GM19467 (cell line): ENCODE data around the gene BRD4.

Source experiments
- ATAC-seq: cut with Tn5 transposase; IDR thresholded peaks from one replicate; pipeline ENCODE4 v1.9.1; 2021; ENCODE audit warnings: mild to moderate bottlenecking, moderate library complexity; ENCODE audit not compliant: unreplicated experiment

Gene BRD4

DNA sequence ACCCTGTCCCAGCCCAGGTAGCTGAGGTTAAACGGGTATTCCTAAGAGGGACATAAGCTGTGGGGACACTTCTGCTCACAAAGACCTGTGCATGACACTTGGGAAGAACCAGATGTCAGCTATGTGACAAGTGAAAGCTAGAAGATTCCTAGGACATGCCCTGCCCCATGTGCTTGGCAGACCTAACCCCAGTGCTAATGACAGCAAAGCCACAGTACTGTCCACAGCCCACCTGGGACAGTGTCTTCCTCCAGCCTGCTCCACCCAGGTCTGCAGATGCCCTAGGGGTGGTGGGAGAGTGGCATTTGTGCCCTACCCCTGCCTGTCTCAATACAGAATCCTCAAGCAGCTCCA, 81.7 kb downstream of the BRD4 start:
- no peak for ATAC-seq

DNA sequence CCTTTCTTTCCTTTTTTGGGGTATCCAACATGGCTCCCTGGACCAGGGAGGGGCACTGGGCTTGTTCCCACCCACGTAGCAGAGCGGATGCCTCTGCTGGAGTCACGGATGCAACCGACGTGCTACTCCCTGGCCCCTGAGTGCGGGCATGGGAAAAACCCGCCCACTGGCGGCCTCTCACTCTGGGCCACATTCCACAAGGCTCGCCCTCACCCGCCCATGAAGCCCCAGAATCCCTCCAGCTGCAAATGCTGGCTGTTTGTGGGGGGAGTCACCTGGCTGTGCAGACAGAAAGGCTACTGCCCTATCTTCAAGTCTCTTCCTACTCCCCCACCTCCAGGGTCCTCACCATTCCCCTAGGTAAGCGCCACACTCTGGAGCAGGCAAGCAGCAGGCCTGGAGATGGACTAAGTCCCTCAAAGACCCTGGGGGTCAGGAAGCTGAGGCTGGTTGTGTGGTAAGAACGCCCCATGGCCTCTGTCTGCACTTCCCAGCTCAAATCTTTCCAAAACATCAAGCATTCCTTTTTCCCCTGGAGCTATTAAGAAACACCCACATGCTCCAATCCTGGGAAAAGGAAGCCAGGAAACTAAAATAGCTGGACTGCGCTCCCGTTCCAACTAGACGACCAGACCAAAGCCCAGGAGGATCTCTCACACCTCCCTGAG, 82.2 kb downstream of the BRD4 start:
- ATAC-seq, result no peak

DNA sequence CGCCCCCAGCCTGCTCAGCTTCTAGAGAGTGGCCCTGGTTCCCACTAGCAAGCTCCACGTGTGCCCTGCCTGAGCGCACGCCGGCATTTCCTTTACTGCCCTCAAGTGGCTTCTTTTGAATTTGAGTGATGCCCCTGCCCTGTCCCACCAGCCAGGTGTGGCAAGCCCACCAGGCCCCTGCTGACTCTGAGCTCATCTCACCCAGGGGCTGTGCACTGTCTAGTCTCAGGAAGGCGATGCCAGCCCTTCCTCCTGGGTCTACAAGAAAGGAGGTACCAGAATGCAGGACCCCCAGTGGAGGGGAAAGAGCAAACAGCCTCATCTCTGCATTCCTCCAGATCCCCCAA, 82.8 kb downstream of the BRD4 start:
- no peak for ATAC-seq

DNA sequence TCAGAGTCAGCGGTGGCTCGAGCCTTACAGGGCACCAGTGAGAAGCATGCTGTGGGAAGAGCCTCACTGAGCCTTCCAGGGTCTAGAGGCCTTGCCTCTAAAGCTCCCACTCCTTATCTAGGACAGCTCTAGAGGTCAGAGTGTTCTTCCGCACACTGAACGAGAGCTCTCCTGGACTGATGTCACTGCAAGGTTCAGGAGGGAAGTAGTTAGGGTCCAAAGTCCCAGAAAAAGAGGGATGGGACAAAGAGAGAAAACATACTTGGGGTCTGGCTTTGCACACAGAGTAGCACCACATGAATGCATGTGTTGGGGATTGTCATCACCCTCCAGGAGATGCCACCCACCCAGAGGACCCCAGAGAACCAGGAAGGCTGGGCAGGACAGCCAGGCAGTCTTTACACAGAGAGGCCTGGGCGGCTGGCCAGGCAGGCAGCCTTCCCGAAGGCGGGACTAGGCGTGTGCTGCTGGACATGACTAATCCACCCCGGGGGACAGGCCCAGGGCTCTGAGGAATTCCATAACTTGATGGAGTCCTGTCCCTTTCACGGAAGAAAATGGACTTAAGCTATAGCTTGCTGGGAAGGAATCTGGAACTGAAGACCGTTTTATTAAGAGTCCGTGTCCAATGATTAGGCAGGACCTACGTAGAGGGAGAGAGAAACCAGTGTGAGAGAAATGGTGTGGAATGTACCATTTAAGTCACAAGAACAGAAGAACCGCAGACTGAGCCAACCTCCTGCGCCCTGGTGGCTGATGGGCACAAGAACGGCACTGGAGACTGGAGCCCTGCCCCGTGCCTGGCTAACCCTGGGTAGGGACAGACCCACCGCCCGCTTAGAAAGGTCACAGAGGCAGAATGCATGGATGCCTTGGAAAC, 83.5 kb downstream of the BRD4 start:
- ATAC-seq, result no peak

DNA sequence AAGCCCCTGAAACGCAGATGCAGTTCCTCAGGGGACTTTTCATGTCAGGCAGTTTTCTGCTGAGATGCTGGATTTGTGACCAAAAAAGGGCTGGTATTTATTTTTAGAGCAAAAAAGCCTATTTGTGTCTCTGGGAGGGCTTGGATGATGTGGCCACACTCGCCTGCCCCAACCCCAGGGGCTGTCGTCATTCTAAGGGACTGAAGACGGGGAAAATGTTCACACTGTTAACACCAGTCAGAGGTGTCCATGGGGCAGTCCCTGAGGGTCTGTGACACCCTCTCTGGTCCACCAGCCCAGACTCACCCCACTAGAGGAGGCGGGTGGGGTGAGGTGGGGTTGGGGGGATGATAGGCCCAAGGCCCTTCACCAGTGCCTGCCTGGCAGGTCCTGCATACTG, 84.2 kb downstream of the BRD4 start:
- no peak for ATAC-seq

DNA sequence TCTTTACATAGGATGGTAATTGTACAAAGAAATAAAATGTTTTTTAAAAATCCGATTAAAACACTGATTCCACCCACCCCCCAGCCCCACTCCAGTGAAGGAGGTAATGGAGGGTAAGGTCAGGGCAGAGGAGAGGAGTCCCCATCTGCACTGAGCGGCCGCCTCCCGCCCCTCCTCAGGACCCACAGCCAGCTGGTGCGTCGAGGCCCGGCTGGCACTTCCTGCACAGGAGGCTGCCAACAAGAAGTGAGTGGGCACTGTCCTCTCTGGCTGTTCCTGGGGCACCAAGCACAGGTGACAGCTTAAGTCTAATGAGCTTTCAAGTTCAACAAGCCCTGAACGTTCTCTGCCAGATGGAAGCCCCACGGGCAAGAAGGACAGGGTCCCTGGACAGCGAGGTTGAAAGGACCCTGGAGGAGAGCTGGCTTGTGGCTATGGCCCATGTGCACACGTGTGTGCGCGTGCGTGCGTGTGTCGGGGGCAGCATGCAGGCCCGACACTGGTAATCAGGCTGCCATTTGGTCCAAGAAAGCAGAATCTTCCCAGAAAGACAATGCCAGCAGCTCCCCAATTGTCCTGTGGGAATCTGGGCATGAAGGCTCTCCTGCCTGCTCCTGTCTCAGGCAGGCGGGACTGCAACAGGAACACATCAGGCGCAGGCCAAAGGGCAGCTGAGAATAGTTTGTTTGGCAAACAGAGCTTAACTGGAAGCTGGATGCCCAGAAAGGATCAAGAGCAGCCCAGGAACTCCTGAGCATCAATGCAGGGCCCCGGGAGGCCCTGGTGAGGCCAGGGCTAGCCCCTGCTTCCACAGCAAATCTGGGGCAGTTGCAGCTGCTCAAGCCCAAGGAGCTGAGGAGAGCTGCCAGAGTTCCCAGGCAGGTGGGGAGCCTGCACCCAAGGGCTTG, 85.0 kb downstream of the BRD4 start:
- no peak for ATAC-seq

DNA sequence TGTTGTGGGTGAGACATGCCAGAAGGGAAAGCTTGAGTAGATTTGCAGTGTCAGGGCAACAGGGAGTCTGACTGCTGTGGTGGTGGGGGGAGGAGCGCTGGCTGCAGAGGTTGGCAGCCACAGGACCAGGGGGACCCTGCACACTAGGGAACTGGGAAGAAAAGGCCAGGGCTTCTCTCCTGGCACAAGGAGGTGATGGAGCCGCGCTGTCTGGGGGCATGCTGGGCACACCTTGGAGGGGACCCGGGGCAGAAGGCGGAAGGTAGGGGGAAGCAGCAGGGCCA, 86.2 kb downstream of the BRD4 start:
- ATAC-seq, result no peak

DNA sequence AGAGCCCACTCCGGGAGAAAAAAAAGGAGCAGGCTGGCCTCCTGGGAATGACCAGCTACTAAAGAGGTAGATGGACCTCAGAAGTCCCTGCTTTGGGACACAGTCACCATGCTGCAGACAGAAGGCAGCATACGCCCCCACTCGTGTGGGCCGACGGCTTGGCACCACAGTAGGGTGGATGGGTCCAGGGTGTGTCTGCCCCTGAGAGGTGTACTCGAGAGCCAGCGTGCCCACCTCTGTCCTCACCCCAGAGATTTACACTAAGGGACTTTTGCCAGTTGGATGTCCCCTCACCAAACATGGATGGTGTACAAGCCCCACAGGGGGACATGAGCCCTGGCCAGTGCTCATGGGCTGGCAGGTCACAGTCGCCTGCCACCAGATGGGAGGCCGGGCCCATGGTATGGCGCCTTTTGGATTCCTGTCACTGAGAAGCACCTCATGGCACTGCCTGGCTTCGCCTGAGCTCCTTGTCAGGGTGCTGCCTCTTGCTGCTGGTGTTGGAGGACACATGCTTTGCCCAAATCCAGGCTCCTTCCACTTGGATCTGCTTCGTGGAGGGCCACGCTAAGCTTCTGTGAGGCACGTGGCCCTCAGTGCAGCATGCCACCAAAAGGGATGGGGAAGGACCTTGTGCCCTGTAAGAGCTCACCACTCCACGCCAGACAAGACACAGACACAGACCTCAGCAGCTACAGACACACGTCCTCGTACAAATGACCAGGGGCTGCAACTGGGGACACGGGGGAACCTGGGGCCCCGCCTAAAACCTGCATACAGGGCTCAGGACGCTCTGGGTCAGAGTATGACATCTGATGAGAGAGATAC, 86.8 kb downstream of the BRD4 start:
- ATAC-seq, result no peak

DNA sequence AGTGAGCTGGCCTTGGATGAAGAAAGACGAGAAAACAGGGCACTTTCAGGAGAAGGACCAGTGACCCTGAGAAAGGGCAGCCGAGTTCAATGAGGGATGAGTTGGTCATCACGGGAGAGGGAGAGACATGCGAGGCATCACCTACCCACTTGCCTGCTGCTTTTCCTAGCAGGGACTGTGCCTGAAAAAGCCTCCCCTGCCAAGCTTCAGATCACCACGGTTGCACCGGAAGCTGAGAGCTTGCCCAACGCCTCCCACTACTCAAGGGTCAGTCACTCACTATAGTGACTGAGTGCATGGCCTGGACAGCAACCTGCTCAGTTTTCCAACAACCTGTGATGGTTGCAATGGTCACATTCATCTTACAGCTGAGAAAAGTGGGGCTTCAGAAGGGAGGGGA, 87.5 kb downstream of the BRD4 start:
- ATAC-seq, result no peak

DNA sequence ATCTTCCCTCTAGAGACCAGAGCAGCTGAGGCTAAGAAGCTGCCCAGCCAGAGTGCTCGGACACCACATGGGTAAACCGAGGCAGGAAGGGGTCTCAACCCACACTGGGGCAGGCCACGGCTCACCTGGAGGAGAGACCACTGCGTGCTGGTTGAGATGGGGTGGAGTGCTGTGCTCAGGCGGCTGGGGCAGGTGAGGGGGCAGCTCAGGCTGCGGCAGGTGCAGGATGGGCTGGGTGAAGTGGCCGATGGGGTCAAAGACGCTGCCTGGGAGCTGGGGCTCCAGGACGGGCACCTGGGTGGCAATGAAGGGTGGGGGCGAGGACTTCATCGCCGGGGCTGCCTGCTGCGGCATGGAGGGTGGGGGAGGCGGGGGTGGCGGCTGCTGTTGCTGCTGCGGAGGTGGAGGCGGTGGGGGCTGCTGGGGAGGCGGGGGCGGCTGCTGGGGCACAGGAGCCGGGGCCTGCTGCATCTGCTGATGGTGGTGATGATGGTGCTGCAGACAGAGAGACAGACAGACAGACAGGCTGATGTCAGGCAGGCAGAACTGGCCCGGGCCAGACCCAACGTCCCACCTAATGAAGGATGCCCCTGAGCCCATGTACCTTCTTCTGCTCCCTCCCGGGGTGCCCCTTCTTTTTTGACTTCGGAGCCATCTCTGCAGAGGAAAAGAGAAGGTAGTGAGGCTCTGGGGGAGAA, 88.1 kb downstream of the BRD4 start:
- no peak for ATAC-seq

DNA sequence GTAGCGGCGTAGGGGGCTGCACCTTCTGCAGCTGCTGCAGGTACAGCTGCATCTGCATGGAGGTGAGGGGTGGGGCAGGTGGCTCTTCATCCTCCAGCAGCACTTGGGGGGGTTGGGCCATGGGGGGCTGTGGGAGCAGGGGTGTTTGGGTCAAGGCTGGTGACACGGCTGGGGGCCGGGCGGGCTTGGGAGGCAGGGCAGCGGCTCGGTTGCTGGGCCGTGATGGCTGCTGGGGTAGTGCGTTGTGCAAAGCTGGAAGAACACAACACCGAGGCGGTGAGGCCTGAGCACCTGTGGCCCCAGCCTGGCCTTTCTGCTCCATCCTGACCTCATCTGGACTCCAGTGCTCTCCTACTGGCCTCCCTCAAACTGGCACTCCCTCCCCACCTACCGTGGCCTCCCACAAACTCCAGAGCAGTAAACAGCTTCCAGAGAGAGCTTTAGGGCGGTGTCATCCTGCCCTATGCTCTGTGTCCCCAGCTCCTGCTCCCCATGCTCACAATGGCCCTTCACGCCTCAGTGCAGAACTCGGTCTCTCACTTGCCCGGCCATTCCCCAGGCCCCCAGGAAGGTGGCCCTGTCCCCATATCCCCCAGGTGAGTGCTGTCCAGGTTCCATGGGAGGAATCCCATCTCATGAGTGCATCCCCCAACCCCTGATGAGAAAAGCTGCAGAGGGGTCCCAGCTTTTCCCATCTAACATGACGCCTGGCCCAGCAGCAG, 88.9 kb downstream of the BRD4 start:
- no peak for ATAC-seq

DNA sequence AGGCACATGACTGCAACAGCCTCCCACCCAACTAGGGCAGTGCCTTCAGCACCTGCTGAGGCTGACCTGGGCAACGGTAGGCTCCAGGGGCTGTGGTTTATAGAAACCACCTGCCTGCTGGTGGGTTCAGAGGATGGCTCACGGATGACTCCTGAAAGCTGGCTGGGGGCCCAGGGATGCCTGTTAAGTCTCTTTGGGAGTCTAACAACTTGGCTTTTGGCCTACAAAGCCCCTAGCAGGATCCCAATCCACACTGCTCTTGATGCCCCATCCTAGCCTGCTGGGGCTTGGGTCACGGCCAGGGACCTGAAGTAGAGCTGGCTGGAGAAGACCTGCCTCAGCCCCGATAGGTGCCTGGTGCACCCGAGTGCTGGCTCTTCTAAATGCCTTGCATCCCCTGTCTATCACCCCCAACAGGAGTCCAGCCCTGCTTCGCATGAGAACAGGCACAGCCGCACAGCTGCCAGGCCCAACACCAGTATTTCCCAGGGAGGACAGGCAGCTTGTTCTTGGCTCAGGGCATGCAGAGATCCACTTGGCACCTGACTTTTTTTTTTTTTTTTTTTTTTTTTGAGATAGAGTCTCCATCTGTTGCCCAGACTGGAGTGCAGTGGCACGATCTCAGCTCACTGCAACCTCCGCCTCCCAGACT, 91.0 kb downstream of the BRD4 start:
- ATAC-seq, result no peak

DNA sequence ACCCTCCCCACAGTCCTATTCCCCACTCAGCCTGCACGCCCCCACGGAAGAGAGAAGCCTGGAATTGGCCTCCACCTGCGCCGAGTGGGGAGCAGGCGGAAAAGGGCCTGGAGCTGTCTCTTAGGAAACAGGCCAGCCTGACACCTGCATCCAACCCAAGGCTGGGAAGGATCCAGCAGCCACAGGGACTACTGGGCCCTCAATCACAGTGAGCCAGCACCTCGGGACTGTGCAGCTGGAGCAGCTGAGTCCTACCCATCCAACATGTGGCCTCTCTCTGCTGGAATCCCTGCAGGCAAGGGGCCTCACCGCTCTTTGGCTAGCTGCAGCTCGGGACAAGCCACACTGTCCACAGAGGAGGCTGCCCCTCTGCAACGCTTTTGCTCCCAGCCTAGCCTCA, 91.8 kb downstream of the BRD4 start:
- ATAC-seq, result no peak

DNA sequence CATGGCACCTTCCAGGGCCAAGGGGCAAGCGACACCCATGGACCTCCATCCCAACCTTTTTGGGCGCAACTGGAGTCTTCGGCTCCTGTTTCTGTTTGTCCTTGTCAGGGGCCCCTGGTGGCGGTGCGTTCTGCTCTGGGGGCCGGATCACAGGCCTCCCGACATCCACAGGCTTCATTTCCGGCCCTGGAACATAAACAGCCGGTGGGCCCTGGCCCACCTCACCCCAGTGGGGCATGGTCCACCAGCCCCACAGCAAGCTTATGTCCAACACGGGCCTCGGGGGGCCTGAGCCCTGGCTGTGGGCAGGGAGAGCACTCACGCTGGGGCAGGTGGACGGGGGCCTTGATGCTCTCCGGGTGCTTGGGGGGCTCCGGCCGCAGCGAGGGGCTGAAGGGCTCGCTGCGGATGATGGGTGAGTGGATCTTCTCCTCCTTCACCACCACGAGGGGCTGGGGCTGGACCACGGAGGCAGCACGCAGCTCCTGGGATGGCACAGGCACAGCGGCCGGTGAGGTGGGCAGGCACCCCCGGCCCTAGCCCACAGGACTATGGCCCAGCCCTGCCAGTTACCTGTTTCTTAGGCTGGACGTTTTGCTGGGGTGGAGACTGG, 92.9 kb downstream of the BRD4 start:
- no peak for ATAC-seq

DNA sequence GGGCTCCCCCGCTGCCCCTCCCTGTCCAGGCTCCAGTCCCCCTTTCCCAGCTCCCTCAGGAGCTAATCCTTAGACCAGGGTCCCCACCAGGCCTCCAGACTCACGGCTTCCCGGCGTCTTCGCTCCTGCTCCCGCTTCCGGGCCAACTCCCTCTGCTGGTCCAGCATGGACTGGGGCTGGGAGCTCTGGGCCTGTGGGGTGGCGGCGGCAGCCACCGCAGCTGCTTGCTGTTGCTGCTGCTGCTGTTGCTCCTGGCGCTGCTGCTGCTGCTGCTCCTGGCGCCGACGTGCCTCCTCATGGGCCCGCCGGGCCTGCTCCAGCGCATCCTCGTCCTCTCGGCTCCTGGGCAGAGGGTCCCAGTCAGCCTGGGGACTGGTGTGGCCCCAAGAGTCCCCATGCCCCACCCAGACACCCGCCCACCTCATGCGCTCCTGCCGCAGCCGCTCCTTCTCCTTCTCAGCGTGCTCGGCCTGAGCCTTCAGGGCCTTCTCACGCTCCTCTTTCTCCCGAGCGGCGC, 93.6 kb downstream of the BRD4 start:
- ATAC-seq, result no peak

DNA sequence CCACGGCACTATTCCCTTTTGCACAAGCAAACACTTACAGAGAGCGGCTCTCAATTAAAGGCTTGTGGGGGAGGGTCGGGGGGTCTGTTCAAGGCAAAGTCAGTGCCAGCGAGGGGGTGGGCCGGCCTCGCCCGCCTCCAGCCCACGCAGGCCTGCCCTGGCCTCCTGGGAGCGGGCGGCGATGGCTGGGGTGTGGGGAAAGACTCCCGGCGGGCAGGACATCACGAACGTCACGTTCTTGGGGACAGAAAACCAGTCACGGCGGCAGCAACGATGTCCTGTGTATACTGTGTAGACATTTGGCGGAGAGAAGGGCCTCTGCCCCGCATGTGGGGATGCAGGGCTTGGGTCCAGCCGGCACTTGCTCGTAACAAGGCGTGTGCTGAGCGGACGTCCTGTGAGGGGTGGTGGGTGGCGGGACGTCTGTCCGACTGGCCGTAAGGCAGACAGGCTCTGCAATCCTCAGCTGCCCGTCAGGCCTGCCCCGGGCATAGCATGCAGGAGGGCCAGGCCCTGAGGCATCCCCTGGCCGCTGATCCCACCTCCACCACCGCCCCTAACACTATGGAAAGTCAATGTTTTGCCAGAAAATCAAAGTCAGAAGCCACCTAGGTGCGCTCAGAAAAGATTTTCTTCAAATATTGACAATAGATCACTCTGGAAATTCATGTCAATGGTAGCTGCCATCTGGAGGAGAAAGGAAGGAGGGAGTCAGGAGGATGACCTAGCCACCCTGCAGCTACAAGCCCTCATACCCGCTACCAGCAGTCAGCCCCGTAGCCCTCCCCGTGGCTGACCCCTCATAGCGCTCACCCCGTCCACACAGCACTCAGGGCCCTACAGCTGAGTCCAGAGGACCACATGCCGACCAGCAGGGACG, 94.3 kb downstream of the BRD4 start:
- ATAC-seq, result no peak

DNA sequence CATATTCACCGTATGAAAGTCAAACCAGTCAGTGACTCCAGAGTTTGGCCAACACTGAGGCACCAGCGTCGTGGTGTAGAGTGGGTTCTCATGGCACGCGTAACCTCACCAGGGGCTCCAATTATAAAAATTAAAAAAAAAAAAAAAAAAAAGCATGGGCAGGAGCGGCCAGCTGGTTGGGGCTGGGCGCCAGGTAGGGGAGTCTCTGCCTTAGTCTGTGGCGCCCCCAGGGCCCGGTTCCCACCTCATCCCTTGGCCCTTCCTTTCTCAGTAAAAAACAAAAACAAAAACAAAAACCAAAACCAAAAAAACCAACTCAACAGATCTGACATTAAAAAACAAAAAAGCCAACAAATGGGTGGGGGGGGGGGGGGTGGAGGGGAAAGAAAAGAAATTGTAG, 95.5 kb downstream of the BRD4 start:
- no peak for ATAC-seq

DNA sequence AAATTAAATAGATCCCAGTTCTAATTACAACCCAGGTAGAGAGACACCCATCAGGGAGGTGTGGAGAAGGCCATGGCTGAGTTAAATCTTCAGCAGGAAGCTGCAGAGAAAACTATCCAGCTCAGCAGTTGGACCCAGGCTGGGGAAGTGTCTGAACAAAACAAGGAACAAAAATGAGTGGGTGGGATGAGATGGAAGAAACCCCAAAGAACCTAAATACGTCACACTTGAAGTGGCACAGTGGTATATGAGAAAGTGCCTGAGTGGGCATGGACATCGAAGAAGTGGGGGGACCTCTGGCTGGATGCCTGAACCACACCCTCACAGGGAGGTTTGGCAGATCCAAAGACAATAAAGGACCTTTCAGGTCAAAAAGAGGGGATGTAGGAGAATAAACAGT, 96.6 kb downstream of the BRD4 start:
- no peak for ATAC-seq
